HEK293 (cell line): ENCODE data around the gene BCLAF1.
A peak's percentile ranks its signal among the peaks of the same experiment; 100 is the strongest.

Source experiments
- CTCF ChIP-seq: fragments of 450-650 bp; formaldehyde crosslinking; IDR thresholded peaks from 2 replicates; pipeline ENCODE4 v1.5.1; 2016; ENCODE audit warnings: missing biosample characterization, missing genetic modification characterization
- GLI4 ChIP-seq: fragments of 450-650 bp; formaldehyde crosslinking; IDR thresholded peaks from 2 replicates; pipeline ENCODE4 v1.5.1; 2016; ENCODE audit warnings: missing biosample characterization, missing genetic modification characterization
- GLIS2 ChIP-seq: fragments of 450-650 bp; formaldehyde crosslinking; IDR thresholded peaks from 2 replicates; pipeline ENCODE4 v1.5.1; 2016; ENCODE audit warnings: missing biosample characterization, missing genetic modification characterization
- KLF7 ChIP-seq: fragments of 450-650 bp; formaldehyde crosslinking; IDR thresholded peaks from 2 replicates; pipeline ENCODE4 v1.5.1; 2016; ENCODE audit warnings: missing biosample characterization, missing genetic modification characterization, borderline replicate concordance
- OSR2 ChIP-seq: fragments of 450-650 bp; formaldehyde crosslinking; IDR thresholded peaks from 2 replicates; pipeline ENCODE4 v1.5.1; 2016; ENCODE audit warnings: missing biosample characterization, missing genetic modification characterization
- RBAK ChIP-seq: fragments of 450-650 bp; formaldehyde crosslinking; IDR thresholded peaks from 2 replicates; pipeline ENCODE4 v1.5.1; 2016; ENCODE audit warnings: missing biosample characterization, missing genetic modification characterization
- ZBTB17 ChIP-seq: fragments of 450-650 bp; formaldehyde crosslinking; IDR thresholded peaks from 2 replicates; pipeline ENCODE4 v1.5.1; 2016; ENCODE audit warnings: missing biosample characterization, missing genetic modification characterization
- ZBTB48 ChIP-seq: fragments of 450-650 bp; formaldehyde crosslinking; IDR thresholded peaks from 2 replicates; pipeline ENCODE4 v1.5.1; 2016; ENCODE audit warnings: missing biosample characterization, missing genetic modification characterization
- ZFP37 ChIP-seq: fragments of 450-650 bp; formaldehyde crosslinking; IDR thresholded peaks from 2 replicates; pipeline ENCODE4 v1.5.1; 2016; ENCODE audit warnings: missing biosample characterization, missing genetic modification characterization
- ZIC2 ChIP-seq: fragments of 450-650 bp; formaldehyde crosslinking; IDR thresholded peaks from 2 replicates; pipeline ENCODE4 v1.5.1; 2016; ENCODE audit warnings: missing biosample characterization, missing genetic modification characterization
- ZNF132 ChIP-seq: fragments of 450-650 bp; formaldehyde crosslinking; IDR thresholded peaks from 2 replicates; pipeline ENCODE4 v1.5.1; 2017; ENCODE audit warnings: missing biosample characterization, missing genetic modification characterization, borderline replicate concordance
- ZNF148 ChIP-seq: fragments of 450-650 bp; formaldehyde crosslinking; IDR thresholded peaks from 2 replicates; pipeline ENCODE4 v1.5.0; 2017; ENCODE audit warnings: missing biosample characterization, missing genetic modification characterization, borderline replicate concordance
- ZNF175 ChIP-seq: fragments of 450-650 bp; formaldehyde crosslinking; IDR thresholded peaks from 2 replicates; pipeline ENCODE4 v1.5.1; 2016; ENCODE audit warnings: missing biosample characterization, missing genetic modification characterization
- ZNF211 ChIP-seq: fragments of 450-650 bp; formaldehyde crosslinking; IDR thresholded peaks from 2 replicates; pipeline ENCODE4 v1.5.1; 2016; ENCODE audit warnings: low read depth, missing biosample characterization, missing genetic modification characterization
- ZNF221 ChIP-seq: fragments of 450-650 bp; formaldehyde crosslinking; IDR thresholded peaks from 2 replicates; pipeline ENCODE4 v1.5.1; 2017; ENCODE audit warnings: missing biosample characterization, missing genetic modification characterization, borderline replicate concordance
- ZNF248 ChIP-seq: fragments of 450-650 bp; formaldehyde crosslinking; IDR thresholded peaks from 2 replicates; pipeline ENCODE4 v1.5.1; 2017; ENCODE audit warnings: missing biosample characterization, missing genetic modification characterization
- ZNF350 ChIP-seq: fragments of 450-650 bp; formaldehyde crosslinking; IDR thresholded peaks from 2 replicates; pipeline ENCODE4 v1.5.0; 2017; ENCODE audit warnings: missing biosample characterization, mild to moderate bottlenecking, missing genetic modification characterization
- ZNF366 ChIP-seq: fragments of 450-650 bp; formaldehyde crosslinking; conservative IDR thresholded peaks from 2 replicates; pipeline ENCODE4 v1.5.1; 2016; ENCODE audit warnings: missing biosample characterization, missing genetic modification characterization
- ZNF394 ChIP-seq: fragments of 450-650 bp; formaldehyde crosslinking; IDR thresholded peaks from 2 replicates; pipeline ENCODE4 v1.5.1; 2016; ENCODE audit warnings: missing biosample characterization, missing genetic modification characterization, mild to moderate bottlenecking, moderate library complexity, borderline replicate concordance
- ZNF473 ChIP-seq: fragments of 450-650 bp; formaldehyde crosslinking; IDR thresholded peaks from 2 replicates; pipeline ENCODE4 v1.5.1; 2017; ENCODE audit warnings: missing biosample characterization, missing genetic modification characterization
- ZNF48 ChIP-seq: fragments of 450-650 bp; formaldehyde crosslinking; IDR thresholded peaks from 2 replicates; pipeline ENCODE4 v1.5.1; 2016; ENCODE audit warnings: missing biosample characterization, missing genetic modification characterization
- ZNF544 ChIP-seq: fragments of 450-650 bp; formaldehyde crosslinking; IDR thresholded peaks from 2 replicates; pipeline ENCODE4 v1.5.0; 2017; ENCODE audit warnings: missing biosample characterization, missing genetic modification characterization
- ZNF571 ChIP-seq: fragments of 450-650 bp; formaldehyde crosslinking; IDR thresholded peaks from 2 replicates; pipeline ENCODE4 v1.5.0; 2017; ENCODE audit warnings: missing biosample characterization, missing genetic modification characterization
- ZNF596 ChIP-seq: fragments of 450-650 bp; IDR thresholded peaks from 2 replicates; pipeline ENCODE4 v1.5.0; 2018; ENCODE audit warnings: missing biosample characterization, mild to moderate bottlenecking, missing genetic modification characterization, moderate library complexity
- ZNF610 ChIP-seq: fragments of 450-650 bp; formaldehyde crosslinking; IDR thresholded peaks from 2 replicates; pipeline ENCODE4 v1.5.1; 2016; ENCODE audit warnings: missing biosample characterization, missing genetic modification characterization, borderline replicate concordance
- ZNF670 ChIP-seq: fragments of 450-650 bp; formaldehyde crosslinking; IDR thresholded peaks from 2 replicates; pipeline ENCODE4 v1.5.1; 2016; ENCODE audit warnings: missing biosample characterization, missing genetic modification characterization, low read depth
- ZNF677 ChIP-seq: fragments of 450-650 bp; IDR thresholded peaks from 2 replicates; pipeline ENCODE4 v1.5.0; 2018; ENCODE audit warnings: missing biosample characterization, mild to moderate bottlenecking, missing genetic modification characterization, moderate library complexity
- ZNF707 ChIP-seq: fragments of 450-650 bp; formaldehyde crosslinking; IDR thresholded peaks from 2 replicates; pipeline ENCODE4 v1.5.1; 2016; ENCODE audit warnings: missing biosample characterization, missing genetic modification characterization
- ZNF776 ChIP-seq: fragments of 450-650 bp; formaldehyde crosslinking; IDR thresholded peaks from 2 replicates; pipeline ENCODE4 v1.5.0; 2017; ENCODE audit warnings: missing biosample characterization, missing genetic modification characterization, borderline replicate concordance
- ZSCAN23 ChIP-seq: fragments of 450-650 bp; formaldehyde crosslinking; IDR thresholded peaks from 2 replicates; pipeline ENCODE4 v1.5.1; 2016; ENCODE audit warnings: missing biosample characterization, missing genetic modification characterization
- ZSCAN5A ChIP-seq: fragments of 450-650 bp; formaldehyde crosslinking; IDR thresholded peaks from 2 replicates; pipeline ENCODE4 v1.5.1; 2016; ENCODE audit warnings: missing biosample characterization, missing genetic modification characterization
- TF ChIP-seq, protein P1 (sequence below): fragments of 450-650 bp; formaldehyde crosslinking; IDR thresholded peaks from 2 replicates; pipeline ENCODE4 v1.5.1; 2016; ENCODE audit warnings: missing biosample characterization, missing genetic modification characterization
- TF ChIP-seq, protein P2 (sequence below): fragments of 450-650 bp; formaldehyde crosslinking; IDR thresholded peaks from 2 replicates; pipeline ENCODE4 v1.5.1; 2016; ENCODE audit warnings: missing biosample characterization, missing genetic modification characterization, low read depth

BCLAF1 gene

DNA sequence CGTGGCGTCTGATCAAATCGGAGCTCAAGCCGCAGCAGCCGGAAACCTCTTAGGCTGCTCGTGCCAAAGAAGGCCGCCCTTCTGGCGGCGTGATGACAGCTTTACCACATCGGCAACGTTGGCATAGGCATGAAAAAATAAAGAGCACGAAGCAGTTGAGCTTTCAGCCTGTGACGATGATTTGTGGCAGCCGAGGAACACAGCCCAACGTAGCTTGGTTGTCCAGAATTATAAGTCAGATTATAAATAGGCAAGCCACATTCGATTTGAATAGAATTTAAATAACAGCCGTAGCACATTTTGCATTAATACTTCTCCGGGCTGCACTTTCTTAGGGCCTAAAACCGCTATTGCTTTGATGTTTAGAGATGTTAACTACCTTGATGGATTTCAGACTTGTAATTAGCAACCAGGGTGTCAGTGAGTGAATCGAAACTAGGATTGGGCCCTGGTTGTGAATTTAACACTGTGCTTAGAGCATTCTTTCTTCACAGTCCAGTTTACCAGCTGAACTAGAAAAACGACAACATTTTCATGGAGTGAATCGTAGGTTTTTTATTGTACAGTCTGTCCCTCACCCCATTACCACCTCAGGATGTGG lies 864 bp upstream of the BCLAF1 start (continued):
- TF ChIP-seq, protein P1, sequence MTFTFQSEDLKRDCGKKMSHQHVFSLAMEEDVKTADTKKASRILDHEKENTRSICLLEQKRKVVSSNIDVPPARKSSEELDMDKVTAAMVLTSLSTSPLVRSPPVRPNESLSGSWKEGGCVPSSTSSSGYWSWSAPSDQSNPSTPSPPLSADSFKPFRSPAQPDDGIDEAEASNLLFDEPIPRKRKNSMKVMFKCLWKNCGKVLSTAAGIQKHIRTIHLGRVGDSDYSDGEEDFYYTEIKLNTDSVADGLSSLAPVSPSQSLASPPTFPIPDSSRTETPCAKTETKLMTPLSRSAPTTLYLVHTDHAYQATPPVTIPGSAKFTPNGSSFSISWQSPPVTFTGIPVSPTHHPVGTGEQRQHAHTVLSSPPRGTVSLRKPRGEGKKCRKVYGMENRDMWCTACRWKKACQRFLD, result no peak
- TF ChIP-seq CTCF (tag by site-specific recombination) (no peak; the same call in 1 of the 2 replicates), ZNF776 (tag by site-specific recombination) (no peak), ZNF677 (tag by site-specific recombination) (no peak), ZNF544 (no peak), ZSCAN5A (tag by site-specific recombination) (no peak), ZNF248 (no peak), OSR2 (tag by site-specific recombination) (no peak), ZNF473 (tag by site-specific recombination) (no peak), GLI4 (tag by site-specific recombination) (0 out of 2 replicates have a peak, but pooled peaks have one; percentile 3), ZNF48 (tag by site-specific recombination) (no peak), ZBTB17 (peak; percentile 84), ZNF596 (tag by site-specific recombination) (no peak), ZIC2 (tag by site-specific recombination) (no peak), ZNF132 (tag by site-specific recombination) (no peak), GLIS2 (tag by site-specific recombination) (no peak), ZNF571 (no peak), ZNF175 (tag by site-specific recombination) (no peak), ZNF394 (tag by site-specific recombination) (no peak; the same call in 1 of the 2 replicates), ZSCAN23 (tag by site-specific recombination) (no peak), ZBTB48 (tag by site-specific recombination) (no peak), ZNF707 (tag by site-specific recombination) (no peak), ZNF350 (tag by site-specific recombination) (no peak), ZFP37 (tag by site-specific recombination) (no peak), RBAK (tag by site-specific recombination) (no peak), ZNF211 (tag by site-specific recombination) (no peak), ZNF221 (tag by site-specific recombination) (no peak), ZNF610 (tag by site-specific recombination) (no peak), KLF7 (no peak), ZNF670 (tag by site-specific recombination) (no peak), ZNF366 (tag by site-specific recombination) (0 out of 2 replicates have a peak, but pooled peaks have one; percentile 28), ZNF148 (tag by site-specific recombination) (no peak)
- TF ChIP-seq, protein P2, sequence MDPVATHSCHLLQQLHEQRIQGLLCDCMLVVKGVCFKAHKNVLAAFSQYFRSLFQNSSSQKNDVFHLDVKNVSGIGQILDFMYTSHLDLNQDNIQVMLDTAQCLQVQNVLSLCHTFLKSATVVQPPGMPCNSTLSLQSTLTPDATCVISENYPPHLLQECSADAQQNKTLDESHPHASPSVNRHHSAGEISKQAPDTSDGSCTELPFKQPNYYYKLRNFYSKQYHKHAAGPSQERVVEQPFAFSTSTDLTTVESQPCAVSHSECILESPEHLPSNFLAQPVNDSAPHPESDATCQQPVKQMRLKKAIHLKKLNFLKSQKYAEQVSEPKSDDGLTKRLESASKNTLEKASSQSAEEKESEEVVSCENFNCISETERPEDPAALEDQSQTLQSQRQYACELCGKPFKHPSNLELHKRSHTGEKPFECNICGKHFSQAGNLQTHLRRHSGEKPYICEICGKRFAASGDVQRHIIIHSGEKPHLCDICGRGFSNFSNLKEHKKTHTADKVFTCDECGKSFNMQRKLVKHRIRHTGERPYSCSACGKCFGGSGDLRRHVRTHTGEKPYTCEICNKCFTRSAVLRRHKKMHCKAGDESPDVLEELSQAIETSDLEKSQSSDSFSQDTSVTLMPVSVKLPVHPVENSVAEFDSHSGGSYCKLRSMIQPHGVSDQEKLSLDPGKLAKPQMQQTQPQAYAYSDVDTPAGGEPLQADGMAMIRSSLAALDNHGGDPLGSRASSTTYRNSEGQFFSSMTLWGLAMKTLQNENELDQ (tag by site-specific recombination), result no peak
